ENCODE measurements around the gene MEG3. TPM values are rescaled to one million over a fixed set of nuclear protein-coding genes. Genes with fewer than 3 reads are reported as not detected.
A peak's percentile ranks its signal among the peaks of the same experiment; 100 is the strongest.

Gene MEG3
- total RNA-seq, 1 experiment from 2014 or later, result 37.3 TPM

- H3K36me3 ChIP-seq, result peaks cover 67% of the 10 kb centered on the region
- H3K4me1 ChIP-seq (replicated peaks), result peaks cover 7% of the 10 kb centered on the region
- H3K27me3 ChIP-seq (replicated peaks), result no peaks in the 10 kb centered on the region
- no peak for DNase-seq (ENCODE audit: low read depth in 1 of 2, low spot score in 2 of 2)
- no peak overlapping the region for H3K27ac ChIP-seq
- no peak overlapping the region for H3K4me3 ChIP-seq
- no peaks in the 10 kb centered on the region for H3K9me3 ChIP-seq (replicated peaks)
Observed at GRCh38 chr14:100836941-100837804, 11.3 kb downstream of the MEG3 start.

- no peak for DNase-seq (ENCODE audit: low read depth in 1 of 2, low spot score in 2 of 2)
Observed at GRCh38 chr14:100837805-100838350, 12.0 kb downstream of the MEG3 start.

GRCh38 chr14:100838493-100839314 lies 12.8 kb downstream of the MEG3 start:
- no peaks in the 10 kb centered on the region for H3K27me3 ChIP-seq (replicated peaks)
- peaks cover 20% of the 10 kb centered on the region for H3K4me1 ChIP-seq (replicated peaks)
- H3K27ac ChIP-seq, result no peak overlapping the region
- H3K4me3 ChIP-seq, result no peak overlapping the region
- DNase-seq (ENCODE audit: low read depth in 1 of 2, low spot score in 2 of 2), result no peak
- peaks cover 63% of the 10 kb centered on the region for H3K36me3 ChIP-seq
- H3K9me3 ChIP-seq (replicated peaks), result no peaks in the 10 kb centered on the region

More at GRCh38 chr14:100837805-100838350, 12.0 kb downstream of the MEG3 start:
- no peak overlapping the region for H3K27ac ChIP-seq
- no peaks in the 10 kb centered on the region for H3K9me3 ChIP-seq (replicated peaks)
- H3K4me3 ChIP-seq, result no peak overlapping the region
- no peaks in the 10 kb centered on the region for H3K27me3 ChIP-seq (replicated peaks)
- peaks cover 61% of the 10 kb centered on the region for H3K36me3 ChIP-seq
- peaks cover 14% of the 10 kb centered on the region for H3K4me1 ChIP-seq (replicated peaks)

- Histone ChIP-seq H3K27ac (no peak overlapping the region), H3K27me3 (replicated peaks) (no peaks in the 10 kb centered on the region), H3K4me3 (no peak overlapping the region), H3K36me3 (peaks cover 60% of the 10 kb centered on the region), H3K9me3 (replicated peaks) (no peaks in the 10 kb centered on the region), H3K4me1 (replicated peaks) (peaks cover 20% of the 10 kb centered on the region)
- DNase-seq (ENCODE audit: low read depth in 1 of 2, low spot score in 2 of 2), result no peak
Observed at GRCh38 chr14:100839315-100839585, 13.3 kb downstream of the MEG3 start.

DNA sequence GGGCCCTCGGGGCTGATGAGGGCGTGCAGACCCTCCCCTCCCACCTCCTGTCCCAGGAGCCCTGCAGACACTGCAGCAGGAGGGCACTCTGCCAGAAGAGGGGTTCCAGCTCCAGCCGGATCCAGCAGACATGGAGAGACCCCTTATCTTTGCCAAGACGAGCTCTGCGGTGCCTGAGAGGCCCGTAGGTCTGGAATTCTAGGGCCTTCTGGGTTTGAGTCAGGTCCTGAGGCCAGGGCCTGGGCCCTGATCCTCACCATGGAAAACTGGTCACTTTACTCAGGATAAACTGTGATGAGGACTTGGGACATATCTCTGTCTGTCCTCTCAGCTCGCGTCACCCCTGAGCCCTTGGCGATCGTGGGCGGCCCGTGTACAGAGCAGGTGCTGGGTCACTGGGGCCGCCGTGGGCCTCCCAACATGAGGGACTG lies 13.8 kb downstream of the MEG3 start:
- DNase-seq (ENCODE audit: low read depth in 1 of 2, low spot score in 2 of 2), result no peak
- Histone ChIP-seq H3K4me1 (replicated peaks) (peaks cover 20% of the 10 kb centered on the region), H3K36me3 (peaks cover 60% of the 10 kb centered on the region), H3K27me3 (replicated peaks) (no peaks in the 10 kb centered on the region), H3K9me3 (replicated peaks) (no peaks in the 10 kb centered on the region), H3K4me3 (no peak overlapping the region), H3K27ac (no peak overlapping the region)

- Histone ChIP-seq H3K9me3 (replicated peaks) (no peaks in the 10 kb centered on the region), H3K36me3 (peaks cover 56% of the 10 kb centered on the region), H3K27me3 (replicated peaks) (no peaks in the 10 kb centered on the region), H3K4me3 (no peak overlapping the region), H3K4me1 (replicated peaks) (peaks cover 20% of the 10 kb centered on the region), H3K27ac (no peak overlapping the region)
- DNase-seq (ENCODE audit: low read depth in 1 of 2, low spot score in 2 of 2), result no peak
Observed at GRCh38 chr14:100840286-100841065, 14.6 kb downstream of the MEG3 start.

DNA sequence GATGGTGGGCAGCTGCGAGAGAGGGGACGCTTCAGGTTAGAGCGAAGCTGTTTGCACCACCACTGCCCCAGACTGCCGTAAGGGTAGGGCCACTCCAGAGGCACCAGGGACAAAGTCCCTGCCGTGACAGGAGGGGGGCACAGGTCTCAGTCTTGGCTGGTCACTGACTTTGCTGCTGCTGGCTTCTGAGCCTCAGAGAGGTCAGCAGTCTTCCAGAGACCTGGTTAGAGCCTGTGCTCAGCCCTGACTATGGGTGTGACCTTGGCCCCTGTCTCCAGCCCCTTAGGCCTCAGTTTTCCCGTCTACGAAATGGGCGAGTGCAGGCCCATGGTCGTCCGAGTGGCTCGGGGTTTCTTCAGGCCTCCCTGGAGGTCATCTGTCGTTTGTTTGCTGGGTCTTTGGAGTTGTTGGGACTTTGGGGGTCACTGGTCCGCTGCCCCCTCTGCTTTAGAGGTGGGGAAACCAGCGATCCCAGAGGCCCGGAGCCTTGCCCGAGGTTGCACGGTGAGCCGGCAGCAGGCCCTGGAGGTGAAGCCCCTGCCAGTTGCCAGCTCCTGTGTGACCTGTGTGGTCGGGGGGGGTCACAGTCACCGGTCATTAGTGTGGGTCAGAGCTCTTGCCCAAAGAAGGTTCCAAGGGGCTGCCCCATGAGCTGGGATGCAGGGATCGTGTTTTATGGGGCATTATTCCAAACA lies 15.3 kb downstream of the MEG3 start:
- peaks cover 23% of the 10 kb centered on the region for H3K4me1 ChIP-seq (replicated peaks)
- no peak overlapping the region for H3K27ac ChIP-seq
- peaks cover 50% of the 10 kb centered on the region for H3K36me3 ChIP-seq
- no peaks in the 10 kb centered on the region for H3K9me3 ChIP-seq (replicated peaks)
- no peaks in the 10 kb centered on the region for H3K27me3 ChIP-seq (replicated peaks)
- no peak for DNase-seq (ENCODE audit: low read depth in 1 of 2, low spot score in 2 of 2)
- H3K4me3 ChIP-seq, result no peak overlapping the region

DNA sequence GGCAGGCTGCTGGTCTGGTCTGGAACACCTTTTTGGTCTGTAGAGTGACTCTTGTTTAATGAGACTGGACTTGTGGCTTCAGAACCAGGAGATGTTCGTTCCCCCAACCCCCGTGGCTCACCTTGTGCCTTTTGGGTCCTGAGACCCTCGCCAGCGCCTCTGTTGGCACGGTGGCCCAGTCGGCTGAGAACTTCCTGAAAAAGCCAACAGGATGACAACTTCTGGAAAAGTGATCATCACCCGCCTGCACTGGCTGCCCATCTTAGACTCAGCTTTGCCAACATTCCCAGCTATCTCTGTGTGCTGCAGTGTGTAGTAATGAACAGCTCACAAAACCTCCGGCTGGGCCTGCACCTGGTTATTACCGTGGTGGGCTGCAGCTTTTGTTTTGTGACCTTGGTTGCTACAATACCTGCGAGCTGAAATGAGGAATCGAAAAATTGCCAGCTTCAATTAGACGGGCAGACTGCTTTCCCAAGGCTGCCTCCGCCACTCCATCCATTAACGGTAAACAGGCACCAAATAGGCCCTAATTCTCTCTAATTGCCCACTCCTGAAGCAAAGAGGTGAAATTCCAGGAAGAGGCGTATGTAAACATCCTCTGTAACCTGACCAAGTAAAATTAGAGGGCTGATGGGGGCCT lies 16.0 kb downstream of the MEG3 start:
- Histone ChIP-seq H3K4me1 (replicated peaks) (peaks cover 27% of the 10 kb centered on the region), H3K27me3 (replicated peaks) (no peaks in the 10 kb centered on the region), H3K36me3 (peaks cover 50% of the 10 kb centered on the region), H3K4me3 (no peak overlapping the region), H3K27ac (no peak overlapping the region), H3K9me3 (replicated peaks) (no peaks in the 10 kb centered on the region)
- no peak for DNase-seq (ENCODE audit: low read depth in 1 of 2, low spot score in 2 of 2)

DNA sequence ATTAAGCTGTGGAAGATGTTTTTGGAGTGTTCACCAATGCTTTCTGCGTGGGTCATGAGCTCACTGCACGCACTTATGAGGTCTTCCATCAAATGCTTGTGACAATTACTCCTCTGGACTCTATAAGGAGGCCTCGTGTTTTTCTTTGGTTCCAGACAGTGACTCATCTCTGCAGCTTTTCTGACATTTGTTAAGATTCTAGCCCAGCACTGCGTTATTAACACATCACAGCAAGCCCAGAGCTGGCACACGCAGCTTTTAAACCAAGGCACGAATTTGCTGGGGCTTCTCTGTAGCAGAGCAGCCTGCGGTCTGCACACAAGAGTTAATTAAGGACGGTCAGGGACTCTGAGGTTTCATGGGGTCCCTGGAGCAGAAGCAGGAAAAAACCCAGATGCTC lies 16.9 kb downstream of the MEG3 start:
- peak in 1 of 2 experiments; percentile 50 for DNase-seq (ENCODE audit: low read depth in 1 of 2, low spot score in 2 of 2)
- H3K27me3 ChIP-seq (replicated peaks), result no peaks in the 10 kb centered on the region
- H3K4me1 ChIP-seq (replicated peaks), result peaks cover 25% of the 10 kb centered on the region
- H3K4me3 ChIP-seq, result no peak overlapping the region
- no peak overlapping the region for H3K27ac ChIP-seq
- peaks cover 53% of the 10 kb centered on the region for H3K36me3 ChIP-seq
- H3K9me3 ChIP-seq (replicated peaks), result no peaks in the 10 kb centered on the region

- peaks cover 45% of the 10 kb centered on the region for H3K36me3 ChIP-seq
- no peak for DNase-seq (ENCODE audit: low read depth in 1 of 2, low spot score in 2 of 2)
- H3K4me3 ChIP-seq, result no peak overlapping the region
- H3K9me3 ChIP-seq (replicated peaks), result no peaks in the 10 kb centered on the region
- H3K27me3 ChIP-seq (replicated peaks), result no peaks in the 10 kb centered on the region
- no peak overlapping the region for H3K27ac ChIP-seq
- peaks cover 28% of the 10 kb centered on the region for H3K4me1 ChIP-seq (replicated peaks)
Observed at GRCh38 chr14:100844082-100844408, 18.1 kb downstream of the MEG3 start.

GRCh38 chr14:100844421-100844820 lies 18.5 kb downstream of the MEG3 start:
- peaks cover 42% of the 10 kb centered on the region for H3K36me3 ChIP-seq
- no peaks in the 10 kb centered on the region for H3K27me3 ChIP-seq (replicated peaks)
- no peak overlapping the region for H3K4me3 ChIP-seq
- no peak overlapping the region for H3K27ac ChIP-seq
- no peaks in the 10 kb centered on the region for H3K9me3 ChIP-seq (replicated peaks)
- H3K4me1 ChIP-seq (replicated peaks), result peaks cover 28% of the 10 kb centered on the region
- no peak for DNase-seq (ENCODE audit: low read depth in 1 of 2, low spot score in 2 of 2)

DNA sequence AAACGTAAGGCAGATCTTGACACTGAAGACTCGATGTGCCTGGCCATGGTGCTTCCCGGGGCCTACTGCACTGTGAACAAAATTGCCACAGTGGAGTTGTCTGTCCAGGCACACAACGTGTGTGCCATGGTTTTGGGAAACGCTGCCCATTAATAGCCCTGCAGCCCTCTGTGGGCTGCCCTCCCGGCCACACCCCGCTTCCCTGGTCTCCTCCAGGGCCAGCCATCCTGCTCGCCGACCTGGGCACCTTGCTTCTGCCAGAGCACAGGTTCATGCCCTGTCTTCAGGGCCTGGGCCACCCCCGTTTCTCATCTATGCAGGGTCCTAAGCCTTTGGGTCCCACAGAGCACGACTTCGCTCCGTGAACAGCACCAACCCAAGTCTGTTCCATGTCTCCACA lies 18.9 kb downstream of the MEG3 start:
- Histone ChIP-seq H3K4me3 (no peak overlapping the region), H3K4me1 (replicated peaks) (peaks cover 28% of the 10 kb centered on the region), H3K27ac (no peak overlapping the region), H3K36me3 (peaks cover 42% of the 10 kb centered on the region), H3K9me3 (replicated peaks) (no peaks in the 10 kb centered on the region), H3K27me3 (replicated peaks) (no peaks in the 10 kb centered on the region)
- no peak for DNase-seq (ENCODE audit: low read depth in 1 of 2, low spot score in 2 of 2)

- H3K36me3 ChIP-seq, result peaks cover 37% of the 10 kb centered on the region
- H3K27me3 ChIP-seq (replicated peaks), result no peaks in the 10 kb centered on the region
- peaks cover 28% of the 10 kb centered on the region for H3K4me1 ChIP-seq (replicated peaks)
- H3K27ac ChIP-seq, result no peak overlapping the region
- no peak overlapping the region for H3K4me3 ChIP-seq
- no peak for DNase-seq (ENCODE audit: low read depth in 1 of 2, low spot score in 2 of 2)
- no peaks in the 10 kb centered on the region for H3K9me3 ChIP-seq (replicated peaks)
Observed at GRCh38 chr14:100845341-100845740, 19.4 kb downstream of the MEG3 start.

All from SJSA1 (cell line).